OCI-LY7 (cell line): ENCODE measurements around the gene NIM1K. TPM values are rescaled to one million over a fixed set of nuclear protein-coding genes. Genes with fewer than 3 reads are reported as not detected.

Source experiments
- BruUV-seq: library from RNA; stranded (reverse); fragments of 400-500 nt; replicated peaks from 2 replicates; lab custom pipeline; 2021; lab: Mats Ljungman, UMichigan
- CTCF ChIA-PET: fragments of 300-600 bp; sonication (Branson Sonifier 250); formaldehyde crosslinking; loops from one replicate; lab custom pipeline; 2022; ENCODE audit warnings: antibody characterized with exemption; ENCODE audit not compliant: unreplicated experiment; lab: Charles Lee
- POLR2A ChIA-PET: fragments of 300-600 bp; sonication (Branson Sonifier 250); formaldehyde crosslinking; loops from one replicate; lab custom pipeline; 2022; ENCODE audit warnings: antibody characterized with exemption; lab: Charles Lee
- DNase-seq: peaks from one replicate; pipeline ENCODE4 v3.0.0-alpha.2; 2015; ENCODE audit warnings: low spot score
- H2AFZ ChIP-seq: fragments of 200-600 bp; sonication (generic), shearing (Covaris generic); 2 replicates; pipeline ENCODE4 v1.6.1; 2014; ENCODE audit warnings: mild to moderate bottlenecking, antibody characterized with exemption, low read length, moderate library complexity
- H3K27ac ChIP-seq: fragments of 200-600 bp; sonication (generic); 2 replicates; pipeline ENCODE4 v1.5.1; 2014; ENCODE audit warnings: mixed run types, low read depth, mild to moderate bottlenecking, moderate library complexity, low read length, inconsistent platforms; ENCODE audit not compliant: poor library complexity, severe bottlenecking
- H3K36me3 ChIP-seq: fragments of 200-600 bp; sonication (generic); 2 replicates; pipeline ENCODE4 v1.6.1; 2014; ENCODE audit warnings: mild to moderate bottlenecking, antibody characterized with exemption, low read length, moderate library complexity, mixed read lengths; ENCODE audit not compliant: insufficient read depth
- H3K4me1 ChIP-seq: fragments of 200-600 bp; sonication (generic); 2 replicates; pipeline ENCODE4 v1.5.1; 2014; ENCODE audit warnings: mild to moderate bottlenecking, low read length; ENCODE audit not compliant: insufficient read depth, poor library complexity, severe bottlenecking
- H3K4me2 ChIP-seq: fragments of 200-600 bp; sonication (generic); 2 replicates; pipeline ENCODE4 v1.6.1; 2014; ENCODE audit warnings: mild to moderate bottlenecking, low read length
- H3K4me3 ChIP-seq: fragments of 200-600 bp; sonication (generic); 2 replicates; pipeline ENCODE4 v1.5.1; 2014; ENCODE audit warnings: mild to moderate bottlenecking, low read depth, low read length; ENCODE audit not compliant: poor library complexity, severe bottlenecking
- H3K79me2 ChIP-seq: fragments of 200-600 bp; sonication (generic); 2 replicates; pipeline ENCODE4 v1.6.1; 2016; ENCODE audit warnings: low read depth, mild to moderate bottlenecking, low read length, moderate library complexity, mixed read lengths; ENCODE audit not compliant: insufficient read depth
- H3K9me2 ChIP-seq: fragments of 200-600 bp; sonication (generic); 2 replicates; pipeline ENCODE4 v1.6.1; 2016; ENCODE audit warnings: mild to moderate bottlenecking, low read length, mixed read lengths; ENCODE audit not compliant: insufficient read depth
- H3K9me3 ChIP-seq: fragments of 200-600 bp; sonication (generic); 2 replicates; pipeline ENCODE4 v1.6.1; 2014; ENCODE audit warnings: mild to moderate bottlenecking, mixed run types, low read length, mixed read lengths
- H4K20me1 ChIP-seq: fragments of 200-600 bp; sonication (generic); 2 replicates; pipeline ENCODE4 v1.6.1; 2014; ENCODE audit warnings: mild to moderate bottlenecking, antibody characterized with exemption, low read length, moderate library complexity, mixed read lengths; ENCODE audit not compliant: insufficient read depth
- CTCF ChIP-seq: fragments of 200-600 bp; sonication (generic); conservative IDR thresholded peaks from 2 replicates; pipeline ENCODE4 v1.5.1; 2014; ENCODE audit warnings: mild to moderate bottlenecking, antibody characterized with exemption, low read length, moderate library complexity, mixed read lengths
- EZH2phosphoT487 ChIP-seq: fragments of 200-600 bp; sonication (generic); IDR thresholded peaks from 2 replicates; pipeline ENCODE4 v1.6.1; 2018; ENCODE audit warnings: low read depth, borderline replicate concordance, mild to moderate bottlenecking, mixed run types, antibody characterized with exemption, low read length, moderate library complexity, mixed read lengths
- intact Hi-C: fragments of 100-400 bp; cut with micrococcal nuclease; formaldehyde crosslinking; loops from one replicate; pipeline ENCODE4 v1.10.0; 2022; ENCODE audit not compliant: unreplicated experiment
- total RNA-seq, 2 experiments: library from RNA; depleted of rRNA in 1 of 2; stranded (reverse); fragments of >200 nt in 1 of 2; shearing (Covaris generic) in 1 of 2; gene quantifications; 2 replicates each; pipeline ENCODE4 v1.2.3, GENCODE V29; 2014 to 2022

NIM1K gene
- total RNA-seq, 2 experiments from 2014 or later, result 0.41 to 0.68 TPM

GRCh38 chr5:43312699-43313034 is 120.6 kb downstream of the NIM1K start:
- DNase-seq, result peak; percentile 58
- Histone ChIP-seq H3K4me3 (peak overlapping the region; percentile 94), H4K20me1 (peaks cover 35% of the 10 kb centered on the region; the same call in 1 of the 2 replicates), H3K4me2 (peak overlapping the region; percentile 72), H3K4me1 (peaks cover 52% of the 10 kb centered on the region), H3K9me2 (no peaks in the 10 kb centered on the region), H3K79me2 (peaks cover 55% of the 10 kb centered on the region), H3K9me3 (no peaks in the 10 kb centered on the region), H3K36me3 (peaks cover 42% of the 10 kb centered on the region), H2AFZ (peak overlapping the region; percentile 62; the same call in 1 of the 2 replicates), H3K27ac (peak overlapping the region; percentile 80)
- TF ChIP-seq CTCF (no peak), EZH2phosphoT487 (no peak)
- intact Hi-C loops, result loop anchor here (1.0 to 5.0 kb wide), 7 partner anchors 170 to 1410 kb away; partner anchors contain the start of genes PAIP1, RIMOC1 and TMEM267
- BruUV-seq, result no TSS peak
- POLR2A ChIA-PET, result interaction anchor here (1.0 to 3.6 kb wide), 12 partner anchors 9 to 294 kb away, joined by 3 to 34 read pairs (median 5); partner anchors contain the start of genes NNT, TMEM267 and ZNF131
- CTCF ChIA-PET, result interaction anchor here (0.5 to 0.8 kb wide), 2 partner anchors 207 to 212 kb away, joined by 3 read pairs; no protein-coding TSS in a partner anchor

- no peaks in the 10 kb centered on the region for H3K9me2 ChIP-seq
- intact Hi-C loops, result loop anchor here (1.0 to 5.0 kb wide), 7 partner anchors 170 to 1411 kb away; partner anchors contain the start of genes PAIP1, RIMOC1 and TMEM267
- H3K4me1 ChIP-seq, result peaks cover 46% of the 10 kb centered on the region
- DNase-seq, result peak; percentile 99
- H2AFZ ChIP-seq, result peak within 1 kb of the TSS; percentile 97
- POLR2A ChIA-PET, result interaction anchor here (0.6 to 3.6 kb wide), 21 partner anchors 8 to 1501 kb away, joined by 3 to 34 read pairs (median 4); partner anchors contain the start of genes NNT, TMEM267 and ZNF131
- peaks cover 50% of the 10 kb centered on the region for H3K79me2 ChIP-seq
- peak within 1 kb of the TSS; percentile 94 for H3K4me3 ChIP-seq
- no TSS peak for BruUV-seq
- TF ChIP-seq EZH2phosphoT487, result no peak
- no peak; the same call in 1 of the 2 replicates for TF ChIP-seq CTCF
- peak within 1 kb of the TSS; percentile 73 for H3K4me2 ChIP-seq
- peak within 1 kb of the TSS; percentile 80 for H3K27ac ChIP-seq
- H4K20me1 ChIP-seq, result peaks cover 29% of the 10 kb centered on the region; the same call in 1 of the 2 replicates
- peaks cover 37% of the 10 kb centered on the region for H3K36me3 ChIP-seq
- no peaks in the 10 kb centered on the region for H3K9me3 ChIP-seq
- CTCF ChIA-PET, result interaction anchor here (0.5 to 0.8 kb wide), 2 partner anchors 207 to 212 kb away, joined by 3 read pairs; no protein-coding TSS in a partner anchor
Observed at GRCh38 chr5:43313035-43313853, 121.2 kb downstream of the NIM1K start, which contains the start of gene HMGCS1. Gene HMGCS1 (minus strand): TSS chr5:43313412. CDS start chr5:43298965, 14,447 bp downstream.
